B cell (primary cell): ENCODE data around the gene PPM1J.

Experiments
- CTCF ChIP-seq: fragments of 200-600 bp; IDR thresholded peaks from one replicate; pipeline ENCODE4 v1.8.0; 2022; ENCODE audit warnings: antibody characterized with exemption, mild to moderate bottlenecking
- EZH2 ChIP-seq: IDR thresholded peaks from 2 replicates; pipeline ENCODE4 v1.6.1; 2012; ENCODE audit warnings: borderline replicate concordance, low read depth, mild to moderate bottlenecking, moderate library complexity, low read length; ENCODE audit not compliant: insufficient read depth, poor library complexity, severe bottlenecking

- TF ChIP-seq EZH2 = no peak
- TF ChIP-seq CTCF = peak; percentile 99
Observed at GRCh38 chr1:112716133-112716720, 1.1 kb upstream of the PPM1J start.
